Measurements from ENCODE around the gene SLF1.
A peak's percentile ranks its signal among the peaks of the same experiment; 100 is the strongest.

The SLF1 gene

GRCh38 chr5:94667937-94668336 is 49.5 kb downstream of the SLF1 start:
- no peak for DNase-seq

- no peak for DNase-seq
Observed at GRCh38 chr5:94670726-94671125, 52.3 kb downstream of the SLF1 start.

GRCh38 chr5:94672746-94673145 is 54.3 kb downstream of the SLF1 start:
- no peak for DNase-seq

- no peak for DNase-seq
Observed at GRCh38 chr5:94674490-94675382, 56.3 kb downstream of the SLF1 start.

GRCh38 chr5:94675965-94676618 is 57.6 kb downstream of the SLF1 start:
- no peak for DNase-seq

GRCh38 chr5:94682814-94683520 is 64.5 kb downstream of the SLF1 start:
- no peak for DNase-seq

GRCh38 chr5:94689908-94690307 is 71.4 kb downstream of the SLF1 start:
- no peak for DNase-seq

- DNase-seq: no peak
Observed at GRCh38 chr5:94690778-94691177, 72.3 kb downstream of the SLF1 start.

GRCh38 chr5:94691291-94691690 is 72.8 kb downstream of the SLF1 start:
- DNase-seq: no peak

GRCh38 chr5:94691949-94692348 is 73.5 kb downstream of the SLF1 start:
- DNase-seq: no peak

GRCh38 chr5:94692581-94692980 is 74.1 kb downstream of the SLF1 start:
- DNase-seq: no peak

- DNase-seq: peak; percentile 63
Observed at GRCh38 chr5:94693043-94693822, 74.8 kb downstream of the SLF1 start.

GRCh38 chr5:94693845-94694370 is 75.4 kb downstream of the SLF1 start:
- no peak for DNase-seq

- no peak for DNase-seq
Observed at GRCh38 chr5:94694671-94695070, 76.2 kb downstream of the SLF1 start.

GRCh38 chr5:94698197-94698596 is 79.7 kb downstream of the SLF1 start:
- DNase-seq: no peak

GRCh38 chr5:94699562-94699961 is 81.1 kb downstream of the SLF1 start:
- no peak for DNase-seq

- peak; percentile 7 for DNase-seq
Observed at GRCh38 chr5:94700592-94700991, 82.1 kb downstream of the SLF1 start.

GRCh38 chr5:94702729-94703128 is 84.3 kb downstream of the SLF1 start:
- no peak for DNase-seq

- DNase-seq: no peak
Observed at GRCh38 chr5:94705427-94705826, 87.0 kb downstream of the SLF1 start.

GRCh38 chr5:94707359-94707758 is 88.9 kb downstream of the SLF1 start:
- no peak for DNase-seq

GRCh38 chr5:94709277-94709676 is 90.8 kb downstream of the SLF1 start:
- DNase-seq: no peak

- DNase-seq: no peak
Observed at GRCh38 chr5:94711785-94712184, 93.3 kb downstream of the SLF1 start.

- no peak for DNase-seq
Observed at GRCh38 chr5:94715768-94716167, 97.3 kb downstream of the SLF1 start.

All from CD4-positive, alpha-beta T cell treated with Interleukin-17A for 1 hour (primary cell).